ENCODE results near the gene TM4SF1.
"Not testable (repeated sequence)": the region's sequence is repeated elsewhere in the genome, so short reads cannot be mapped to it uniquely, and the experiment has no call there.

Gene TM4SF1

GRCh38 chr3:149343951-149344350 is 33.5 kb downstream of the TM4SF1 start:
- no peak for DNase-seq (ENCODE audit: low read depth)

DNA sequence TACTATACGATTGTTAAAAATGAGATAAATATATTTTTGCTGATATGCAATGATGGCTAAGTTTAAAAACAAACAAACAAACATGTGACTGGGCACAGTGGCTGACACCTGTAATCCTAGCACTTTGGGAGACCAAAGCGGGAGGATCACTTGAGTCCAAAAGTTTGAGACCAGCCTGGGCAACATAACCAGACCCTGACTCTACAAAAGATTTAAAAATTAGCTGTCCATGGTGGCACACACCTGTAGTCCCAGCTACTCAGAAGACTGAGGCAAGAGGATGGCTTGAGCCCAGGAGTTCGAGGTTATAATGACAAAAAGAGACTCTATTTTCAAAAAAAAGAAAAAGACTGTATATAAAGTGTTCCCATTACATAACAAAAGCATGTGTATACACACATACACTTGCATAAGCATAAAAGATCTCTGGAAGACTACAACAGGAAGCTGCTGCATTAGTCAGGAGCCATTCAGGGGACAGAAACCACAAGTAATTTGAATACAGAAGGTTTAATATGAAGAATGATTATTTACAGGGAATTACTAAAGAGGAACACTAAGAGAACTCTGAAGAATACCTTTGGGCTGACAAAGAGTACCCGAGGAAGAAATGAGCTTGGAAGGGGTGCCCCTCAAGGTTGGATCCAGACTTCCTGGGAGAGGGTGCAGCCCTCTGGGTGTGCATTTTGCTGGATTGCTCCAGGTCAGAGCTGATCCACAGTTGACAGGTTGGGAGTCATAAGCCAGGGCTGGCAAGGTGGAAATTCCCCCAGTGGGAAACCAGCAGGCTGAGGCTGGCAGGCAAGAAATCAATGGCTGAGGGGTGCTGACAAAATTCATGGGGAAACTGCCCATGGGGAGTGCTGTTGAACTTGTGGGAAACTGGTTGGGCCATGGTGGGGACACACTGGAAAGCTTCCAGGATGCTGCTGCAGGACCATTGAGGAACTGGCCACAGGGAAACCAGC is 34.8 kb downstream of the TM4SF1 start:
- no peak for DNase-seq (ENCODE audit: low read depth)

- DNase-seq (ENCODE audit: low read depth) = no peak
Measured at GRCh38 chr3:149340310-149340933, 37.0 kb downstream of the TM4SF1 start.

DNA sequence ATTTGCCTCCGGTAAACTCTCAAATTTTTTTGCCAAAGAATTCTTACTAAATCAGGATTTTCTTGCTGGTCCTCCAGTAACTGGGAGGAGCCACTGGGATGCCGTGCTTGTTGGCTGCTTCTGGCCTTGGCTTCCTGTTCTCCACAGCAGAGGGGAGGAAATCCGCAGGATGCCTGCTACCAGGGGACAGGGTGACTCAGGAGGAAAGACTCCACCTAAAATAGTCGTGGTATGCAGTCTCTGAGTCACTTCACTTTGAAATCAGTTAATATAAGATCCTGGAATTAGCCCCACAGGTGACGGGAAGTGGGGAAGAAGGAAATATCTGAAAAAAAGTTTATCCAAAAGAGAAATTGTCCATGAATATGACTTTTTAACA is 37.5 kb downstream of the TM4SF1 start:
- no peak for DNase-seq (ENCODE audit: low read depth)

- not testable (repeated sequence) for DNase-seq (ENCODE audit: low read depth)
Measured at GRCh38 chr3:149337486-149337885, 40.0 kb downstream of the TM4SF1 start.

- DNase-seq (ENCODE audit: low read depth) = no peak
Measured at GRCh38 chr3:149336925-149337324, 40.5 kb downstream of the TM4SF1 start.

- no peak for DNase-seq (ENCODE audit: low read depth)
Measured at GRCh38 chr3:149333176-149333859, 44.1 kb downstream of the TM4SF1 start, which contains the start of gene TM4SF18. Gene TM4SF18 (minus strand): TSS chr3:149333636. CDS start chr3:149333382, 254 bp downstream.

GRCh38 chr3:149332771-149333170 is 44.7 kb downstream of the TM4SF1 start:
- no peak for DNase-seq (ENCODE audit: low read depth)

DNA sequence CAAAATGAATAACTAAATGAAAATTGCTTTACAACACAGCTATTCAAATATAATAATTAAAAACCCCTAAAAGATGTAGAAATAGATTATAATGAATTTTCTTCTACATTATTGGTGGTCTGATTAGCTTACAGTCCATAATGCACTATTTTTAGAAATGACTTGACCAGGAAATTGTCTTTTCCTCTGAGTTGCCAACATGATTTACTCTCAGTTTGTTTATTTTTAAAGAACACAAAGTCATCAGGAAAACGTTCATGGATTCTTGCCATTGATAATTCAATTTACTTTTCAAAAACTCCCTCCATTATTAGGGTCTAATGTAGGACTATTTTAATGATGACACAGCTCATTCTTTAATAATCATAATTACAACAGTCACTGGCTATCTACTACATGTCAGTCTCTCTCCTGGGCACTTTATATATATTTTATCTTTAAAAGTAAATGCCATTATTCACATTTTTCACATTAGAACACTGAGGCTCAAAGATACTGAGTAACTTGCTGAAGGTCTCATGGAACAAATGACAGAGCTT is 45.2 kb downstream of the TM4SF1 start:
- no peak for DNase-seq (ENCODE audit: low read depth)

GRCh38 chr3:149331396-149331795 is 46.1 kb downstream of the TM4SF1 start:
- no peak for DNase-seq (ENCODE audit: low read depth)

- no peak for DNase-seq (ENCODE audit: low read depth)
Measured at GRCh38 chr3:149330609-149331331, 46.7 kb downstream of the TM4SF1 start.

- DNase-seq (ENCODE audit: low read depth) = no peak
Measured at GRCh38 chr3:149327156-149327555, 50.3 kb downstream of the TM4SF1 start.

DNA sequence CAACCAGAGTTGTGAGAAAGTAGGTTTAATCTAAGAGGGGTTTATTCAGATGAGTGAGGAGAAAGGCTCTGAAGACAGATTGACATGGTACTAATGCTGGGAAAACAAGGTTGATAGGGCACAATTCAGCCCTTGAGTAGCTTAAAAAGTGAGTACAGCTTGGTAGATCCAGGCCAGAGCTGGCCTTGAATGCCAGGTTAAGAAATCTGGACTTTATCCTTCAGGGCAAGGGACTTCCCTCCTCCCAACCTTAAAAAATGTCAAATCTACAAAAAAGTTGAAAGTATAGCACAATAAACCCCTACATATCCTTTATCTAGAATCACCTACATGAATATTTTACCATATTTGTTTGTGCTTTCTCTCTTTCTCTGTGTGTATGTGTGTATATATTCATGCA is 51.9 kb downstream of the TM4SF1 start:
- no peak for DNase-seq (ENCODE audit: low read depth)

DNA sequence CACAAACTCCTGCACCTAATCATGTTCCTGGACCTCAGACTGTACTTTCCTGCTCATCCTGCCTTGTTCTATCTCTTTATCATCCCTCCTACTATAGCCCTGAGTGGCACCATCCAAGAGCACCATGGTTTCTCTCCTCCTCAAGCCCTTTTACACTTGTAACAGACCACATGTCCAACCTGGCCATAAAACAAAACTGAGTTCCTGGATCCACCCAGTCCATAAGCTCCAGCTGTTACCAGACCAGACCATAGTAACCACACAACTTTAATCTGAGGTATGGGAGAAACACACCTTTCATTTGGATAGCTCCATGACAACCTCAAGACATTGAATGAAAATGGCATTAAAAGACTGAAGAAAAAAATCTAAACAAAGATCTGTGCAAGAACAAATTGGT is 53.1 kb downstream of the TM4SF1 start:
- no peak for DNase-seq (ENCODE audit: low read depth)

DNA sequence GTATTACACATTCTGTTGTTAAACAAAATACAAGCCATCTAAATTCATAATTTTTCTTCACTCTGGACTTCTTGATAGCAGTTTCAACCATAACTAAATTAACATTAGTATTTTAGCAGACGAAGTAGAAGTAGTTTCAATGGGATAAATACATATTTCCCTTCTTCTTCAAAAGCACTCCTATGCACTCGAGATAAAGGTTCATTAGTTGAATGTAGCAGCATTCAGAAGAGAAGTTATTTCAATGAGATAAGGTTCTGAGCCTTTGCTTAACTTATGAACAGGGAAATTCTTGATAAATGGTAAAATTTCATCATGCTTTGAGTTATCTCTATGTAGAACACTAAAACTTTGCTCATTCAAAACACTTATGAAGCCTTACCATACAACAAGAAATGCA is 55.8 kb downstream of the TM4SF1 start:
- DNase-seq (ENCODE audit: low read depth) = no peak

DNA sequence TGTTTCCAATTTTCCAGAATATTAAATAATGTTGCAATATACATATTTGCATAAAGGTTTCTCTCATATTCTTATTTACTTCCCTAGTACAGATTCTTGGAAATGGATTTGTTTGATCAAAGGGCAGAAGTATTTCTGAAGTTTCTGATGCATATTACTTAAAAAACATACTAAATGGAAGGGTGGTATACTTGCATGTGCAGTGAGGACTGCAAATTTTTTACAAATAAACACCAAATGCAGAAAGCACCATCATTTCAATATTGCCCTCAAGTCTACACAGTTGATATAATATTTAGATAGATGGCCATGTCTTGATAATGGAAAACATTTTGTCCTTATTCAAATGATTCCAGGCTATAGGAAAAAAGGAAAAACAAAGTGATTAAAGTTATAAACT is 56.3 kb downstream of the TM4SF1 start:
- DNase-seq (ENCODE audit: low read depth) = no peak

DNA sequence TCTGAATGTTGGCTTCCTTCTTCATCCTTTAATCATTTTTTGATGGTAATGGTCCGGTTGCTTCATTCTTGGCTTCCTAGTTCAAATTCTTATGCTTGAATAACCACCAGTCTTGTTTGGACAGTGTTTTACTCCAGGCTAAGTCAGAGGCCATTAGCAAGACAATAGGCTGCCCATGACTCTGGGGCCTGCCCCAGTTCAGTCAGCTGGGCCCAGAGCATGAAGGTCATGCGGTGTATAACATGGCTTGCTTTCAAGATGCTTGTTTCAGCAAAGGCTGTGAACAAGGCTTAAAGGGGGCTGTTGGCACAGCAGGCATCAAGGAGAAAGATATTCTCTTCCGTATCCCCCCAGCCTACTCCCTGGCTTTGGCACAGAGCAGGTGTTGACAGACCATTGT is 57.7 kb downstream of the TM4SF1 start:
- no peak for DNase-seq (ENCODE audit: low read depth)

All from activated T-cell treated with anti-CD3 and anti-CD28 coated beads for 48 hours (primary cell).